IPS DF 4.7 (cell line): ENCODE measurements around the gene CPTP.

Experiments used
- DNase-seq: peaks from one replicate; pipeline ENCODE4 v3.0.0-alpha.2; 2013; ENCODE audit warnings: low spot score; ENCODE audit errors: extremely low read depth

Gene CPTP

DNA sequence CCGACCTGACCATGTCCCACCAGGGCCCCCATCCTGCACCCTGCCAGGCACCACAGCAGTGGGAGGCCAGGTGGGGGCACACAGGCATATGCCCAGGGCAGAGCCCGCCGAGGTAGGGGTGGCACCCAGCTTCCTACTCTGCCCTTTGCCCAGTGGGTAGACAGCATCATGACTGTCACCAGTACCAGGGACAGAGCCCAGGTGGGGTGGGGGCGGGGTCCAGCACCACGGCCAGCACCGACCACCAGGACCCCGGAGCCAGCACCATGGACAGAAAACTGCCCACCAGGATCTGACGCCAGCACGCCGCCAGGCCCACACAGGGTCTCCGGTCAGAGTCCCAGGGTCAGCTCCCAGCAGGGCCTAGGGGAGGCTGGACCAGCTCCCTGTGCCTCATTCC, 10.2 kb downstream of the CPTP start:
- DNase-seq = no peak

DNA sequence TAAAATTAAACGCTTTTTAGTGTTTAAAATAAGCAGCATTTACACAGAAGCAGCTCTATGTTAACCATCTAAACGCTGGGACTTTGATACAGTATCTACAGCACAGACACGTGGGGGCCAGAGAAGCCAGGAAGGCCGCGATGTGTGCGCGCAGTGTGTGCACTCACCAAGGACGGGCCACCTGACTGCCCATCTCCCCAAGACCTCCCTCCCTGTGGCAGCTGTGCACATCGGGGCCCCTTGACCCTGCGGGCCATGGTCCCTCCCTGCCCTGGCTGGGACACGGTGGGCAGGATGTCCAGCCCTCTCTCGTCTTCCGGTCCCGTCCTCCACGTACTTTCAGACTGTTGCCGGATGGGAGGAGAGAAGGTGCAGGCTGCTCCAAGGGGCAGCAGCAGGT, 10.7 kb downstream of the CPTP start:
- DNase-seq = no peak

DNA sequence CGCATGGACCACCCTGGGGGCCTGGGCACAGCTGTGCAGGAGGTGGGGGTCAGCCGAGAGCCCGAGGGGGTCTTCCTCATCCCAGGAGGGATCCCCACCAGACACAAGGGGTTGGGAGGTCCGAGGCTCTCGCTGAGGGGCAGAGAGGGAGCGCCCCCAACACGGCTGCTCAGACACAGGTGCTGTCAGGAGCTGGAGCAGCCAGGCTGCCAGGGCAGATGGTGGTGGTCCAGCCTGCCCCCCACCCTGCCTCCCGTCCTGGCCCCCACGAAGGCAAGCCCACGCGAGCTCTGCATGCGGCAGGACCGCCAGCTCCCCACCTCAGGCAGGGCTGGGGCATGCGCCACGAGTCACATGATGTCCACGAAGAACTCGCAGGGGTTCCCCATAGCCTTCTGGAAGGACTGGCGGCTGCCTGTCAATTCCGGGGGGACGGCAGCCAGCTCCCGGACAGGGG, 11.2 kb downstream of the CPTP start:
- DNase-seq = no peak

DNA sequence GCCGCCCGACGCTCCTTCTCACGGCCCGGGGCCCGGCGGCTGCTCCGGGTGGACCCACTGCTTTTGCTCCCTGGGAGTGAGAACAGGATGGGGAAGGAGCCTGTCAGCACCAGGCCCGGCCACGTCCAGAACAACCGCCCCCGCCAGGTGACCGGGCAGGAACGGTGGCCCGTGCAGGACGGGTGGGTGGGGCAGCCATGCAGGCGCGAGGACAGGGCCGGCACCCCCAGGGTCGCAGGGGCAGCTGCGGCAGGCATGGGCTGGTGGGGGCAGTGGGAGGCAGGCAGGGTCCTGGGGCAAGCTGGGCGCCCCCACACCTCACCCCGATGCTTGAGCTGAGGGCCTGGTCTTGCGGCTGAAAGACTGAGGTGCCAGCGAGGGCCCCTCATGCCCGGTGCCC, 11.8 kb downstream of the CPTP start:
- no peak for DNase-seq

DNA sequence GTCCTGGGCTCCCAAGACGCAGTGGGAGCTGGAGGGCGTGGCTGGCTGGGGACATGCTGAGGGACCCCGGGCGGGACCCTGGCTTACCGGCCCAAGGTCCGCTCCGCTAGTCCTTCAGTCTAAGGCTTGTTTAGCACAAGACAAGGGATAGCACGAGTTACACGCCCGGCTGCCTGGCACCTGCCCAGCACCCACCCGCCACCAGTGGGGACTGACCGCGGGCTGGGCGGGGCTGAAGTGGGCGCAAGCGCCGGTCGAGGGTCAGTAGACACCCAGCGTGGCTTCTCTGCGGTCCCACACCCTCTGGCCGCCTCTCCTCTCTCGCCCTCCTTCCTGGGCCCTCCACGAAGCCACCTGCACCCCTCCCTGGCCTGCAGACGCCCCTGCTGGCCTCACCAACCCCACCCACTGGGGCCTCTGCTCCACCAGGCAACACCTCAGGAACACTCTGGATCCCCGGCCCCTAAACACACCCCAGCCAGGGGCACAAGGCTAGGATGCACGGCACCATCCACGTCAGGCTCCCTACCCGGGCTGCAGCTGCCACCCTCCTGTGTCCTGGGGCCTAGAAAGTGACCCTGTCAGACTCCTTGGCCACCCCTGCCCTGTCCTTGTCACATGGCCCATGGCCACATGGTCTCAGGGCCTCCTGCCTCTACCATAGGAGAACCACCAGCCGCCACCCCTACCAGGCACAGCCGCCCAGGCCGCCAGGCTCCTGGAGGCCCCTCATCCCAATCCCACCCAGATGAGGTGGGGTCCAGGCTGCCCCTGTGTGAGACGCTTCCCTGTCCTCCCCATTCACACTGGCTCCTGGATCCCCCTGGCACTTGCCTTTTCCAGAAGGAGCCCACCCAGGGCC, 12.6 kb downstream of the CPTP start:
- no peak for DNase-seq

DNA sequence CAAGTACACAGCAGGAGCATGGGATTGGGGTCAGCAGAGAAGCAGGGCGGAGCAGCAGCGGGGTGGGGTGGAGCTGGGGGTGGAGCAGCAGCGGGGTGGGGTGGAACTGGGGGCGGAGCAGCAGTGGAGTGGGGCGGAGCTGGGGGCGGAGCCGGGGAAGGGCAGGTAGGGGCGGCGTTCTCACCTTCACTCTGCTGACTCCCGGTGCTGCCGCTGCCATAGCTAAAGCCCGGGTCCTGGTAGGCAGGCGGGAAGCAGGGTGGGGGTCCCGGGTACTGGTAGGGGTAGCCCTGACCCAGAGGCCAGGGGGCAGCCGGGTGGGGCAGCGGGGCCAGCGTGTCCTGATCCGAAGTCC, 13.2 kb downstream of the CPTP start:
- DNase-seq = no peak

DNA sequence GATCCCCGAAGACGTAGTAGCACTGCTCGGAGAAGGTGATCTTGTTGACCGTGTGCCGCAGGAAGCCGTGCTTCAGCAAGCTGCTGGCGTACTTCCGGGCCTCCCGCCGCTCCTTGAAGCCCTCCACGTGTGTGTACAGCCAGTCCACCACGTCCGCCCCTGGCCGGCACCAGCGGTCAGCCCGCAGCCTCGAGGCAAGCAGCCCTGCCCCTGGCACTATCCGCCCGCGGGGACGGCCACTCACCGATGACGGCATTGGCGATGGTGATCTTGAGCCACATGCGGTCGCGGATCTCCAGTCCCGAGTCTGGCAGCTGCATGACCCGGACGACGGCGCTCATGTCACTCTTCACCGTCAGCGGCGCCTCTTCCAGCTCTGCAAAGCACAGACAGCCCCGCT, 13.7 kb downstream of the CPTP start:
- DNase-seq = no peak

DNA sequence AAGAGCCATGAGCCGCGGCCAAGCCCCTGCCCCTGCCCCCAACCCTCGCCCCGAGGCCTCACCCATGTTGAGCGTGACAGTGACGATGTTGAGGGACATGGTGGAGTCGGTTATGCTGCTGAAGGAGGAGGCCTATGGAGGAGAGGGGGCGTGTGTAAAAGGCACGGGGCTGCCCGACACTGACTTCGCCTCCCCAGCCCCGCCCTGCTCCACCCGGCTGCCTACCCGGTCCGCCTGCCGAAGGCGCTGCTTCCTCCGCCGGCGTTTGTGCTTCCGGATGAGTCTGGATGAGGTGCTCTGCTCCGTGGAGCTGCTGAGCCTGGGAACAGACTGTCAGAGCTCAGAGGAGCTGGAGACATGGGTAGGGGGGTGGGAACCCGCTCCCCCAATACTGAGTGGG, 15.6 kb downstream of the CPTP start:
- no peak for DNase-seq

DNA sequence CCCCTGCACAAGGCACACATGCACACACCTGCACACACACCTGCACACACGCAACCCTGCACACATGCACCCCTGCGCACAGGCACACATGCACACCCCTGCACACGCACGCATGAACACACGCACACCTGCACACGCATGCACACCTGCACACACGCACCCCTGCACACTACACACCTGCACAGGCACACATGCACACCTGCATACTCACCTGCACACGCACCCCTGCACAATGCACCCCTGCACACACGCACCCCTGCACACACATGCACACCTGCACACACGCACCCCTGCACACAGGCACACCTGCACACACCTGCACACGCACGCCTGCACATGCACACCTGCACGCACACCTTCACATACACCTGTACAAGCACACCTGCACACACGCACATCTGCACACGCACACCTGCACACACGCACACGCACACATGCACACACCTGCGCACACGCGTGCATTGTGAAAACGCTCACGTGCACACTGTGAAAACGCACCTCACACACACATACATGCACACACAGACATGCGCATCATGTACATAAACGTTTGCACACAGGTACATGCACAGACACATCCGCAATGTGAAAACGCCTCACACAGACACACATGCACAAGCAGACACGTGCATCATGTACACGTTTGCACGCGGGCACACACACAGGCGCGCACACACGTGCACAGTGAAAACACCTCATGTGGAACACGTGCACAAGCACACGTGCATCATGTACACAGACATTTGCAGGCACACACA, 16.4 kb downstream of the CPTP start:
- DNase-seq = no peak

DNA sequence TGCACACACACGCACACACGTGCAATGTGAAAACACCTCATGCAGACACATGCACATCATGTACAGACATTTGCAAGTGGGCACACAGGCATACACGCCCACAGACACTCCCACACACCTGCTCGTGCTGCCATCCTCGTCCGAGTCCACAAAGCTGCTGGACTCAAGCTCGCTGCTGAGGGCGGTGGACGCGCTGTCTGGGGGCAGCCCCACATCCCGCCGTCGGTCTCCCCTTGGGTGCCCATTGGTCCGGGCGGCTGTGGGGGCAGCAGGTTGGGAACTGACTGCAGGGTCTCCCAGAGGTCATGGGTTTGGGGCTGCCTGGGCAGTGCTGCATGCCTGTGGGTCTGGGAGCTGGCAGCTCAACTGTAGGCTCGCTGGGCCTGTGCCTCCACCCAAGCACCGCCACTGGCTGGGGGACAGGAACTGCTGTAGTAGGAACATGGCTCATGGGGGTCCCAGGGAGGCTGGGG, 17.0 kb downstream of the CPTP start:
- DNase-seq = no peak

DNA sequence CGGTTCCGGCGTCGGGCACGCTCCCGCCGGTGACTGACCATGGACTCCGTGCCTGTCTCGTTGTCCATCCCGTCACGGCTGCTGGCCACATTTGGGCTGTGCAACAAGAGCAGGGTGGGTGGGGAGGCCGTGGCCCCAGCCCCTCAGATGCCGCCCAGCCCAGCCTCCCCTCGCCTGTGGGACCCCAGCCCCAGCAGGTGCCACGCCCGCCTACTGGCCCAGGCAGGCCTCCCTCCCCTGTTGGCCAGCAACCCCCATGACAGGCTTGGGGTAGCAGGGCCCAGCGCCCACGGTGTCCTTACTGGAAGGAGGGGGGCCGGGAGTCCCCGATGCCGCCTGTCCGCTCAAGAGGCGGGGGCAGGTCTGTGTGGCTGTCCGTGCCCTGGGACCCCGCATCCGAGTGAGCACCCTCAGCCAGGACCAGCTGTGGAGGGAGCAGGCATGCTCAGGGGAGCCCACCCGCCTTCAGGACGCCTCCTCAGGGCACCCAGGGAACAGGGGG, 17.5 kb downstream of the CPTP start:
- no peak for DNase-seq

DNA sequence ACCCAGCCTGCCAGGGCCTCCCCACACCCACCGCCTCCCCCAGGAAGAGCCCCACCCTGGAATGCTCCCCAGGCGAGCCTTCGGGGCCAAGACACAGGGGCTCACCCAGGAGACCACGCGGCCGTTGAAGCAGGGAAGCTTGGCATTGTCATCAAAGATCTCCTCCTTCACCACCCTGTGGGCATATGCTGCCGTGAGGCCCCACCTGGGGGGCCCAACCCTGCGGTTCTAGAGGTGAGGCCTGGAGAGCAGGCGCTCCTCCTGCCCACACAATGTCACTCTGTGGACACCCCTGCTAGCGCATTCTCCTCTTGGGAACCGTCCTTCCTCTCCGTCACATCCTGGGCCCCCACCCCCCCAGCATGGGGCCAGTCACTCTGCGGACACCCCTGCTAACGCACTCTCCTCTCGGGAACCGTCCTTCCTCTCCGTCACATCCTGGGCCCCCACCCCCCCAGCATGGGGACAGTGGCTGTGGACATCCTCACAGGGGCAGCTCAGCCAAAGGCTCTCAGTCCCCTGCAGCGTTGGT, 18.0 kb downstream of the CPTP start:
- DNase-seq = no peak

DNA sequence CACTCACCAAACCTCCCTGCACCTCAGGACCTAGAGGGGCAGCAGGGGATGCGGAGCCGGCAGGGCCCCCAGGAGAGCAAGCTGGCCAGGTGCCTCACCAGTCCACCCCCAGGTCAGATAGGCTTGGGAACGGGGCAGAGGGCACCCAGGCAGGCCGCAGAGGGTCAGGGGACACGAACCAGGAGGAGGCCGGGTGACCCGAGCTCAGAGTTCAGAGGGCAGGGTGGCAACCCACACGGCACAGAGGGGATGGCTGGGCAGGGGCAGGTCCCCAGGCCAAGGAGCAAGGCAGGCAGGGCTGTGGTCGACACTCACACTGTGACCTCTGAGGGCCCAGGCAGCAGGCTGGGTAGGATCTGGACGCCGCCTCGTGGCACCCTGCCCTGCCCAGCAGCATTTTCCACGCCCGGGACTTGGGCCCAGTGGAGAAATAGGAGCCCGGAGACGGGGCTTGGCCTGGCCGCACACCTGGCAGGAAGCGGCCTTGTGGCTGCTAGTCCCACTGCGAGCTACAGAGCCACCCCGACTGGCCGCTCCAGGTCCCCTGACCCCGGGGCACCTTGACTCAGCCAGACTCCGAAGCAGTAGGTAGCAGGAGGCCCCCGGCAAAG, 19.3 kb downstream of the CPTP start:
- no peak for DNase-seq

DNA sequence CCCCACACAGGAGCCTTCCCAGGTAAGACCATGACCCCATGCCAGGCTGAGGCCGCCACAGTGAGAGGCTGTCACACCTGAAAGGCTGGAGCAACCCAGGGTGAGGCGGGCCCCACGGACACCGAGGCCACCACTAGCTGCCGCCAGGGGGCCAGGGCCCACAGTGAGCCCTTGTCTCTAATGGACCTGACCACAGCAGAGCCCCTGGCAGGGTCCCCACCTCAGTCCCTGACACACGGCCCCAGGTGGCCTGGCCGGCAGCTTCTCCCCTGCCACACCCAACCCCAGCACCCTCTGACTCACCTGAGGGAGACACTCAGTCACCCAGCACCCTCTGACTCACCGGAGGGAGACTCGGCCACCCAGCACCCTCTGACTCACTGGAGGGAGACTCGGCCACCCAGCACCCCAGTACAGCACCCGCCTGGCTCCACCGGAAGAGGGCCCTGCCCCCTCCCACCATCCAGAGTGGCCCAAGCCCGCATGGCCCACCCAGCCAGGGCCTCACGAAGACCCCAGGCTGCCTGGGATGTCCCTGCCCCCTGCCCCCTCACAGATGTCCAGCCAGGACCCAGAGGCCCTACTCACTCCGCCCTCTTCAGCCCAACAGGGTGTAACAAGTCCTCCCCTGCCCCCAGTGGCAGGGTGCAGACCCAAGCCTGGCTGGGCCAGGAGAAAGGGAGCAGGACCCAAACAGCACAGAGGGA, 20.2 kb downstream of the CPTP start:
- no peak for DNase-seq

DNA sequence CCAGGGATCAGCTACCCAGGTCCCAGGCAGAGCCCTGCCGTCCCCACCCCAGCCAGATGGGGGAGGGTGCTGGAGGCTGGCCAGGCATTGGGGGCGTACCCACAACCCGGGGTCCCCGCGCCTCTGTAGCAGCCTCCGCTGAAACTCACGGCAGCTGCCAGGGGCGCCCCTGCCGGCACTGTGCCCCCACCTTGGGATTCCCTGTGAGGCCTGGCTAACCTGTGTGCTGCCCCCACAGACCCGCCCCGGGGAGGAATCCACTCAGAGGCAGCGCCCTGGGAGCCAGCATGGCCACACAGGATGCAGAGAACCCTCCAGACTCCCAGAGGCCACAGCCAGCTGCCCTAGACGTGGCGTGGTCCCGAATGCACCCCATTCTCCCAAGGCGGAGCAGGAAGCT, 20.8 kb downstream of the CPTP start:
- no peak for DNase-seq

DNA sequence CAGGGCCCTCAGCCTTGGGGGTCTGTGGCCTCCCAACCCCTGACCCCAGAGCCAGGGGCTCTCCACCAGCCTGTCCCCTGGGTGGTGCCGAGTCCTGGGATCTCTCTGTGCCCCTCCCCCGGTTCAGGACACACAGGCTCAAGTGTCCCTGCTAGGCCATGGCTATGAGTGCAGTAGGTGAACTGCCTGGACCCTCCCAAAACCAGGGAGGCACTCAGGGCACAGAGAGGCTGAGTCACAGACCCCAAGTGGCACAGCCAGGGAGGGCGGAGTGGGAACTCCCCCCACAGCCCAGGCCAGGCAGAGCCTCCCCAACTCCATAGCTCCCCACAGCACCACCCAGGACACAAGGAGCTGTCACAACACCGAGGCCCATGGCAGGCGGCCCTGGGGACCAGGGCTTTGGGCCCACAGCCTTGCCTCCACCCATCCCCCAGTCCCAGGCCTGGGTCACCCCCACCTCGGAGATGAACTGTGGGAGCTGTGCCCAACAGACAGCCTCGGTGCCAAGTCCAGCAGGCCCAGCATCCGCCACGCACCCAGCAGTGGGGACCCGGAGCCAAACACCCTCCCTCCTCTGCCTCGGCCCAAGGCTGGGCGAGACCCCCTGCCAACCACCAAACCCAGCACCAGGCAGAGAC, 21.4 kb downstream of the CPTP start:
- DNase-seq = no peak

DNA sequence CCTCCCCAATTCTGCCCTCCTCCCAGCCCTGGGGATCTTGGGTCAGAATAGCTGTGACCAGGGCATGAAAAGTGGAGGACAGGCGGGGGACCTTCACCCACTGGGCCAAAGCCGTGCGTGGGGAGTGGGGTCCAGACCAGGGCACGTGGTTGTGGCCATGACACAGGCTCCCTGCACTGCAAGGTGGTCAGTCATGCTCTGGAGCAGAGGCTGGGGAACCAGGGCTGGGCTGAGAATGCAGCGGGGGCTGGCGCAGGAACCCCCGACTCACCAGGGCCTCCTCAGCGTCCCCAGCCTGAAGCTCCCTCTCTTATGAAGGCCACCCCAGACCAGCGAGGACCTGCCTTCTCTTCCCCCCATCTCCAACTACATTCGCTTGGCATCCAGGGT, 21.9 kb downstream of the CPTP start:
- DNase-seq = no peak

DNA sequence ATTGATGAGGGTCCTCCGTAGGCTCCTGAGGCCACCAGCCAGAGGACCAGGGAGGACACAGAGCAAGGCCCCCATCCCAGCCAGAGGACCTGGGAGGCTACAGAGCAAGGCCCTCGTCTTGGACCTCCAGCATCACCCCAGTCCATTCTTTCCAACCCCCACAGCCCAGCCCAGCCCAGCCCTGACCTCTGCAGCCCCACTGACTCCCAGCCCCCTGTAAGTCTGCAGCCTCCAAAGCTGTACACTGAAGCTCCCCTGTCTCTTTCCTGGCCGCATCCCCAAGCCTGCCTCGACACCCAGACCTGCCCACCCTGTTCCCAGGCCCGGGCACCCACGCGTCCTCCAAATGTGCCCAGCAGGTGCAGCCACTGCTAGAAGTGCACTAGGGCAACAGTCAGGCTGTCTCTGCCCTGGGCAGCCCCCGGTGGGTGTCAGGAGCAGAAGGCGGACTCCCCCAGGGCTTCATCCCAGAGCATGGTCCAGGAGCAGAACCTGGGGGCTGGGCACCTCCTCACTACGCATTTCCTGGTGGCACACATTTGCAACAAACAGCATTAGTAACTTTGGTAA, 22.5 kb downstream of the CPTP start:
- no peak for DNase-seq

DNA sequence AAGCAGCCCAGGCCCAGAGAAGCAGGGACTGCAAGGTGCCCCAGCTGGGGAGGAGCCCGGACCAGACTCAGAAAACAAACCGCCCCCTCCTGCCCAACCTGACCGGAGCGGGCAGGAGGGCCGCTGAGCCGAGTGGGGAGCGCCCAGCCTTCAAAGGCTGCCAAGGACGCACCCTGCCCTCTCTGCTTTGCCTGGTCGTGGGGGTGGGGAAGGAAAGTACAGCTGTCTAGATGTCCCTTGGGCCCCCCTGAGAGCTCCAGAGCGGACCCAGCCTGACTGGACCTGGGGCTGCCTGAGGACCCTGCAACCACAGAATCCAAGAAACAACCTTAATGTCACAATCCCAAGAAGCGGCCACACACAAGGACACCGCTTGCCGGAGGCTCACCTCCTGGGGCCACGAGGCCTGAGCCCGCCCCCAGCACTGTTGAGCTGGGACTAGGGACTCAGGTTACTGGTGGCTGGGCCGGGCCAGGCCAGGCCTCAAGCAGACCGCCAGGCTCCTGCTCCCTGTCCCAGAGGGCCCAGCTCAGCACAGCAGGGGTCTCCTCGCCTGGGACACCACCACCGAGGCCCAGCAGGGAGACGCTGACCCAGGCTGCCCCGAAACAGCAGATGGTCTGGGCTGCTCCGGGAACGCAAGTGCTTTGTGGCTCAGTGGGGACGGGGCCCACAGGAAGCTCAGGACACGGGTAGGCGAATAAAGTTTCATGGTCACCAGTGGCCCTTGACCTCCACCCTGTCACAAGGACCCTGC, 23.2 kb downstream of the CPTP start:
- DNase-seq = no peak
